HepG2 (cell line): Measurements from ENCODE around the gene TPR. TPM values are rescaled to one million over a fixed set of nuclear protein-coding genes. Genes with fewer than 3 reads are reported as not detected.

ENCODE experiments used
- ATAC-seq: fragments of 200-7000 bp; cut with Tn5 transposase; 3 replicates; pipeline ENCODE4 v1.9.1; 2020; ENCODE audit warnings: mild to moderate bottlenecking, moderate library complexity
- BruUV-seq: library from RNA; stranded (reverse); fragments of 400-500 nt; replicated peaks from 2 replicates; lab custom pipeline; 2021; lab: Mats Ljungman, UMichigan
- CTCF ChIA-PET: fragments of 300-600 bp; formaldehyde crosslinking; extraction: SDS; loops from one replicate; lab custom pipeline; 2021; ENCODE audit warnings: low total read pairs, inconsistent platforms, low intra/inter-chr PET ratio; lab: Yijun Ruan, JAX
- POLR2A ChIA-PET: fragments of 350-600 bp; sonication (Branson Sonifier 250); formaldehyde crosslinking; loops from one replicate; lab custom pipeline; 2020; ENCODE audit warnings: antibody characterized with exemption, inconsistent platforms; lab: Yijun Ruan, JAX
- DNase-seq: peaks from one replicate; pipeline ENCODE4 v3.0.0-alpha.2; 2015; ENCODE audit warnings: low spot score
- FAIRE-seq: peaks from 3 replicates; lab custom pipeline; 2011; peaks lifted over from hg19 to GRCh38; lab: Jason Lieb, UNC
- H2AFZ ChIP-seq: one replicate; pipeline ENCODE4 v1.6.1; 2011; ENCODE audit warnings: low read length, inconsistent platforms
- H3K27ac ChIP-seq: fragments of 300-600 bp; 3 replicates; pipeline ENCODE4 v1.8.0; 2011; ENCODE audit warnings: mixed run types, mild to moderate bottlenecking, mixed read lengths, low read length, inconsistent platforms; ENCODE audit not compliant: insufficient read depth; ENCODE audit errors: extremely low read length
- H3K27me3 ChIP-seq, 2 experiments: fragments of 200-600 bp in 1 of 2; 2 replicates in 1 of 2; 3 replicates in 1 of 2; pipeline versions ENCODE4 v1.6.0 to v1.8.0; 2011; ENCODE audit warnings: low read length in 2 of 2, mild to moderate bottlenecking in 2 of 2, moderate library complexity in 2 of 2, inconsistent platforms in 1 of 2; ENCODE audit not compliant: insufficient read depth in 2 of 2, control insufficient read depth in 1 of 2
- H3K36me3 ChIP-seq, 2 experiments: fragments of 200-600 bp in 1 of 2; replicated peaks in 1 of 2; 2 replicates in 1 of 2; 3 replicates in 1 of 2; pipeline versions ENCODE4 v1.5.1 to v1.8.0; 2011; ENCODE audit warnings: low read length in 2 of 2, inconsistent platforms in 1 of 2; ENCODE audit not compliant: insufficient read depth in 2 of 2, control insufficient read depth in 1 of 2
- H3K4me1 ChIP-seq: 2 replicates; pipeline ENCODE4 v1.5.1; 2012; ENCODE audit warnings: low read length, inconsistent platforms; ENCODE audit not compliant: insufficient read depth
- H3K4me2 ChIP-seq: 2 replicates; pipeline ENCODE4 v1.6.0; 2011; ENCODE audit warnings: low read depth, low read length, inconsistent platforms
- H3K4me3 ChIP-seq, 3 experiments: fragments of 200-600 bp in 1 of 3; sonication (generic), shearing (Covaris generic) in 1 of 3; replicated peaks in 1 of 3; 2 replicates each; pipeline ENCODE4 v1.5.1; 2011 to 2016; ENCODE audit warnings: low read length in 3 of 3, inconsistent platforms in 2 of 3, low read depth in 2 of 3, mild to moderate bottlenecking in 2 of 3, control low read depth in 1 of 3, mixed read lengths in 1 of 3; ENCODE audit not compliant: insufficient read depth in 1 of 3
- H3K79me2 ChIP-seq: one replicate; pipeline ENCODE4 v1.6.1; 2011; ENCODE audit warnings: low read length, inconsistent platforms; ENCODE audit not compliant: insufficient read depth
- H3K9ac ChIP-seq: 2 replicates; pipeline ENCODE4 v1.6.0; 2011; ENCODE audit warnings: mild to moderate bottlenecking, low read depth, low read length, inconsistent platforms; ENCODE audit not compliant: insufficient read depth
- H3K9me3 ChIP-seq: 2 replicates; pipeline ENCODE4 v1.5.1; 2012; ENCODE audit warnings: mild to moderate bottlenecking, low read length
- H4K20me1 ChIP-seq: 2 replicates; pipeline ENCODE4 v1.6.0; 2011; ENCODE audit warnings: inconsistent platforms, mild to moderate bottlenecking, low read length, moderate library complexity; ENCODE audit not compliant: insufficient read depth
- ARID3A ChIP-seq: IDR thresholded peaks from 2 replicates; pipeline ENCODE4 v1.6.1; 2012; ENCODE audit warnings: low read depth, low read length, improper control_type of control experiment
- CEBPB ChIP-seq: IDR thresholded peaks from 2 replicates; pipeline ENCODE4 v1.6.1; 2011; ENCODE audit warnings: low read depth, low read length, improper control_type of control experiment, borderline replicate concordance
- DR1 ChIP-seq: sonication (generic); formaldehyde crosslinking; IDR thresholded peaks from 2 replicates; pipeline ENCODE4 v1.8.0; 2021; ENCODE audit warnings: mild to moderate bottlenecking, missing genetic modification reagents, inconsistent platforms
- HNF4A ChIP-seq: sonication (generic); formaldehyde crosslinking; IDR thresholded peaks from 2 replicates; pipeline ENCODE4 v1.4.0; 2020; ENCODE audit warnings: missing genetic modification reagents
- NCOR1 ChIP-seq: fragments of 200-600 bp; sonication (generic); IDR thresholded peaks from 2 replicates; pipeline ENCODE4 v1.7.0; 2017; ENCODE audit warnings: antibody characterized with exemption, low read length, borderline replicate concordance
- TRIM24 ChIP-seq: sonication (generic); formaldehyde crosslinking; IDR thresholded peaks from 2 replicates; pipeline ENCODE4 v1.8.0; 2022; ENCODE audit warnings: mild to moderate bottlenecking, missing genetic modification reagents
- ZNF337 ChIP-seq: sonication (generic); formaldehyde crosslinking; IDR thresholded peaks from 2 replicates; pipeline ENCODE4 v1.5.1; 2020; ENCODE audit warnings: missing genetic modification reagents, low read depth, mild to moderate bottlenecking, borderline replicate concordance
- ZNF34 ChIP-seq: sonication (generic); formaldehyde crosslinking; IDR thresholded peaks from 2 replicates; pipeline ENCODE4 v1.4.0; 2020; ENCODE audit warnings: mild to moderate bottlenecking, missing genetic modification reagents, borderline replicate concordance
- ZSCAN22 ChIP-seq: sonication (generic); formaldehyde crosslinking; IDR thresholded peaks from 2 replicates; pipeline ENCODE4 v1.4.0; 2020; ENCODE audit warnings: mild to moderate bottlenecking, missing genetic modification reagents
- WGBS: methylation state at CpG from one replicate; pipeline ENCODE4 v1.1.6; 2017; ENCODE audit warnings: low lambda C conversion rate; 5-methylcytosine and 5-hydroxymethylcytosine counted together
- in situ Hi-C: cut with HindIII; loops from 2 replicates; pipeline ENCODE4 v1.10.0; 2017; ENCODE audit warnings: low pct_unique_long_range_greater_than_20kb; ENCODE audit not compliant: extremely low pct_ligation_motif_present
- intact Hi-C: fragments of 100-400 bp; cut with micrococcal nuclease; formaldehyde crosslinking; loops from one replicate; pipeline ENCODE4 v1.10.0; 2022; ENCODE audit not compliant: unreplicated experiment
- polyA plus RNA-seq, 8 experiments: library from polyadenylated mRNA; depleted of rRNA in 3 of 8; stranded (reverse) in 7 of 8; unstranded in 1 of 8; fragments of >200 nt; fragmentation: Illumina TruSeq in 4 of 8; extraction: Trizol in 4 of 8; gene quantifications; 2 replicates each; pipeline versions ENCODE4 v1.2.1 to v1.2.3, GENCODE V29; 2011 to 2016; ENCODE audit warnings: low read depth in 4 of 8, missing spikeins in 1 of 8, mixed read lengths in 1 of 8; ENCODE audit not compliant: insufficient read depth in 1 of 8
- total RNA-seq, 5 experiments: library from RNA; depleted of rRNA; stranded (reverse); fragments of >200 nt; fragmentation: Illumina TruSeq; extraction: Trizol; gene quantifications; 2 replicates each; pipeline ENCODE4 v1.2.3, GENCODE V29; 2016; ENCODE audit warnings: low read depth in 1 of 5

TPR gene
- total and polyA plus RNA-seq, 2 of the 13 experiments (the other 11 are each of a cell fraction or from before 2014, with no cell fraction given), result 78.9 to 81.7 TPM

GRCh38 chr1:186295980-186296379 lies 79.1 kb downstream of the TPR start, which contains the start of gene PRG4:
Gene PRG4, plus strand, starts transcription at chr1:186296279.
- no peak within 1 kb of the TSS for H3K4me2 ChIP-seq
- H3K79me2 ChIP-seq, result no peaks in the 10 kb centered on the region
- H4K20me1 ChIP-seq, result no peaks in the 10 kb centered on the region
- H3K27ac ChIP-seq, result no peak within 1 kb of the TSS
- 0% methylated on average over 3 of the region's 3 CpGs for WGBS
- no peak within 1 kb of the TSS for H3K9ac ChIP-seq
- ChIA-PET CTCF (no interaction called here), POLR2A (no interaction called here)
- H3K27me3 ChIP-seq, result no peaks in the 10 kb centered on the region; a peak in 1 of 5 replicates
- H3K36me3 ChIP-seq, result no peaks in the 10 kb centered on the region
- H3K4me3 ChIP-seq, result no peak within 1 kb of the TSS
- FAIRE-seq (no peak), ATAC-seq (peak; percentile 53), DNase-seq (peak; percentile 55)
- H3K4me1 ChIP-seq, result peaks cover 6% of the 10 kb centered on the region; the same call in 1 of the 2 replicates
- no peak within 1 kb of the TSS for H2AFZ ChIP-seq
- TF ChIP-seq DR1 (CRISPR knock-in tag) (no peak), ZNF337 (CRISPR knock-in tag) (no peak), HNF4A (CRISPR knock-in tag) (peak; percentile 35; the same call in 1 of the 2 replicates), ARID3A (peak; percentile 61), ZSCAN22 (CRISPR knock-in tag) (no peak), CEBPB (peak; percentile 49; the same call in 1 of the 2 replicates), TRIM24 (CRISPR knock-in tag) (no peak)
- no peaks in the 10 kb centered on the region for H3K9me3 ChIP-seq
- intact Hi-C loops, result no loop called here
- in situ Hi-C loops, result no loop called here
- BruUV-seq, result no TSS peak

- H3K9me3 ChIP-seq, result no peaks in the 10 kb centered on the region
- H2AFZ ChIP-seq, result no peak overlapping the region
- H3K36me3 ChIP-seq, result no peaks in the 10 kb centered on the region
- ChIA-PET CTCF (no interaction called here), POLR2A (no interaction called here)
- FAIRE-seq (no peak), ATAC-seq (no peak), DNase-seq (no peak)
- H3K4me2 ChIP-seq, result no peak overlapping the region
- H3K27me3 ChIP-seq, result no peaks in the 10 kb centered on the region; a peak in 1 of 5 replicates
- no peaks in the 10 kb centered on the region for H4K20me1 ChIP-seq
- no peak overlapping the region for H3K9ac ChIP-seq
- H3K79me2 ChIP-seq, result no peaks in the 10 kb centered on the region
- H3K27ac ChIP-seq, result no peak overlapping the region
- H3K4me1 ChIP-seq, result peaks cover 6% of the 10 kb centered on the region; the same call in 1 of the 2 replicates
- intact Hi-C loops, result no loop called here
- no peak overlapping the region for H3K4me3 ChIP-seq
- in situ Hi-C loops, result no loop called here
- WGBS, result 0% methylated on average over 1 of the region's 1 CpG
- BruUV-seq, result no TSS peak
- TF ChIP-seq ZNF34 (CRISPR knock-in tag), result no peak
- TF ChIP-seq NCOR1, result no peak
These were observed 82.2 kb downstream of the TPR start for GRCh38 chr1:186292875-186293274.
